IPS-15b (cell line): ENCODE data around the gene MORN1.
A peak's percentile ranks its signal among the peaks of the same experiment; 100 is the strongest.

Experiments used
- H3K27me3 ChIP-seq: one replicate; pipeline ENCODE4 v1.6.1; 2013; ENCODE audit warnings: low read length; ENCODE audit not compliant: control insufficient read depth, insufficient read depth
- H3K36me3 ChIP-seq: one replicate; pipeline ENCODE4 v1.6.1; 2013; ENCODE audit warnings: low read length; ENCODE audit not compliant: control insufficient read depth, insufficient read depth
- H3K4me1 ChIP-seq: one replicate; pipeline ENCODE4 v1.6.1; 2013; ENCODE audit warnings: mild to moderate bottlenecking, low read length; ENCODE audit not compliant: control insufficient read depth, insufficient read depth
- H3K4me3 ChIP-seq: one replicate; pipeline ENCODE4 v1.5.1; 2013; ENCODE audit warnings: low read depth, low read length
- H3K9ac ChIP-seq: one replicate; pipeline ENCODE4 v1.6.1; 2013; ENCODE audit warnings: low read depth, mild to moderate bottlenecking, low read length
- H3K9me3 ChIP-seq: one replicate; pipeline ENCODE4 v1.6.1; 2013; ENCODE audit warnings: mild to moderate bottlenecking, low read length; ENCODE audit not compliant: control insufficient read depth, insufficient read depth

Gene MORN1

DNA sequence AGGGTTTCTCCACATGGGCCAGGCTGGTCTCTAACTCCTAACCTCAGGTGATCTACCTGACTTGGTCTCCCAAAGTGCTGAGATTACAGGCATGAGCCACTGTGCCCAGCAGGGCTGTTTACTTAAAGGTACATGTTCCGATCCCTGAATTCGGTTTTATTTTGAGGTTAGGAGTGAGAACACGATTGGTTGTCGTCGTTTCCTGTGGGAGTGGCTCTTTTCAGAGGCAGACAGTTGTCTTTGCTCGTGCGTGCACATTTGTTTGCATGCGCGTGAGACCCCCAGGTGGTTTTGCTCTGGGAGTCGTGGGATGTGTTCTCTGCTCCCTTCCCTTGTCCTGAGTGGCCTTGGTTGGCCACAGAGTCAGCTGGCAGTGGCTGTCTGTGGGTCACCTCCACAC lies 103.0 kb downstream of the MORN1 start:
- Histone ChIP-seq H3K36me3 (no peaks in the 10 kb centered on the region), H3K4me3 (no peak overlapping the region), H3K9me3 (no peaks in the 10 kb centered on the region), H3K27me3 (no peaks in the 10 kb centered on the region), H3K4me1 (peaks cover 5% of the 10 kb centered on the region), H3K9ac (no peak overlapping the region)

DNA sequence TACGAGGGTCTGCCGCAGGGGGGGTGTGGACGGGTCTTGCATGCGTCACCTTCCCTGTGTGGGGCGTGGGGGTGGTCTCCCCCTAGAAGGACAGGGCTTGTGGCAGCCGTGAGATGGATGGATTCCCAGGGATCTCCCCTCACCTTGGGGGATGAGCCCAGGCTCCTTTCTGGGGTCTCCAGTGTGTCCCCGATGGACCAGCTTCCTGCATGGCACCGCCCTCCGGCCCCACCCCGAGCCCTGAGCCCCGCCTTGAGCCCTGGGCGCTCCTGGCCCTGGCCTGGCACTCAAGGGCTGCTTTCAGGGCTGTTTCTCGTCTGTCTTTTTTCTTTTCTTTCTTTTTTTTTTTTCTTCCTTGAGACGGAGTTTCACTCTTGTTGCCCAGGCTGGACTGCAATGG lies 103.7 kb downstream of the MORN1 start:
- no peak overlapping the region for H3K9ac ChIP-seq
- no peaks in the 10 kb centered on the region for H3K36me3 ChIP-seq
- no peak overlapping the region for H3K4me3 ChIP-seq
- no peaks in the 10 kb centered on the region for H3K9me3 ChIP-seq
- H3K4me1 ChIP-seq = peaks cover 5% of the 10 kb centered on the region
- no peaks in the 10 kb centered on the region for H3K27me3 ChIP-seq

DNA sequence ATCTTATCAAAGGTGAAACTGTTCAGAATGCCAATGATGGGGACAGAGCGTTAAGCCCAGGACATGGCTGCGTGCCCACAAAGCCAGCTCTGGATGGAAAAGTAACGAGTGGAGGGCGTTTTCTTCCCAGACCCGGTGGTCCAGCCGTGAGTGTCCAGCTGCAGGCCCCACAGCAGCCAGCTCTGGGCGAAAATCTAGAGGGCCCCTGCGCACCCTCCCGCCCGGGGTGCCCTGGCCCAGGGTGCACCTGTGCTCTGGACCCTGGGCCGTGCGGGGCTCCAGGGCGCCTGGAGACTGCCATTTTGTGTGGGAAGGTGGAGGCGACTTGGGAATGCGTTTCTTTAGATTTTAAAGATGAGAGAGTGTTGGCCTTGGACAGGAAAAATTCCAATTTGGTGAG lies 104.4 kb downstream of the MORN1 start:
- peaks cover 5% of the 10 kb centered on the region for H3K4me1 ChIP-seq
- H3K9me3 ChIP-seq = no peaks in the 10 kb centered on the region
- H3K36me3 ChIP-seq = no peaks in the 10 kb centered on the region
- no peaks in the 10 kb centered on the region for H3K27me3 ChIP-seq
- no peak overlapping the region for H3K4me3 ChIP-seq
- no peak overlapping the region for H3K9ac ChIP-seq

DNA sequence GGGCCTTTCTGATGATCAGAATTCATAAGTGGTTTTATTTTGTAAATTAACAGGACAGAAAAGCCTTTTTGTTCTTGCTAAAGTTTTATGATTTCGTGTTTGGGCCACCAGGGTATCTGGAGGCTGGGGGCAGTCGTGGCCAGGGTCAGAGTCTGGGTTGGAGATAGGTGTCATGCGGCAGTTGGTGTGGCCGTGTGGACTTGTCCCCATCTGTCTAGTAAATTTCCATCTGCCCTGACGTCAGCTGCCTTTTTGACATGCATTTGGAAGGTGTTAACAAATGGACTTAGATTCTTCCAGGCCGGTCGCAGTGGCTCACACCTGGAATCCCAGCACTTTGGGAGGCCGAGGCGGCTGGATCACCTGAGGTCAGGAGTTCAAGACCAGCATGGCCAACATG lies 106.4 kb downstream of the MORN1 start:
- Histone ChIP-seq H3K27me3 (no peaks in the 10 kb centered on the region), H3K9me3 (no peaks in the 10 kb centered on the region), H3K4me1 (no peaks in the 10 kb centered on the region), H3K36me3 (no peaks in the 10 kb centered on the region), H3K4me3 (no peak overlapping the region), H3K9ac (no peak overlapping the region)

DNA sequence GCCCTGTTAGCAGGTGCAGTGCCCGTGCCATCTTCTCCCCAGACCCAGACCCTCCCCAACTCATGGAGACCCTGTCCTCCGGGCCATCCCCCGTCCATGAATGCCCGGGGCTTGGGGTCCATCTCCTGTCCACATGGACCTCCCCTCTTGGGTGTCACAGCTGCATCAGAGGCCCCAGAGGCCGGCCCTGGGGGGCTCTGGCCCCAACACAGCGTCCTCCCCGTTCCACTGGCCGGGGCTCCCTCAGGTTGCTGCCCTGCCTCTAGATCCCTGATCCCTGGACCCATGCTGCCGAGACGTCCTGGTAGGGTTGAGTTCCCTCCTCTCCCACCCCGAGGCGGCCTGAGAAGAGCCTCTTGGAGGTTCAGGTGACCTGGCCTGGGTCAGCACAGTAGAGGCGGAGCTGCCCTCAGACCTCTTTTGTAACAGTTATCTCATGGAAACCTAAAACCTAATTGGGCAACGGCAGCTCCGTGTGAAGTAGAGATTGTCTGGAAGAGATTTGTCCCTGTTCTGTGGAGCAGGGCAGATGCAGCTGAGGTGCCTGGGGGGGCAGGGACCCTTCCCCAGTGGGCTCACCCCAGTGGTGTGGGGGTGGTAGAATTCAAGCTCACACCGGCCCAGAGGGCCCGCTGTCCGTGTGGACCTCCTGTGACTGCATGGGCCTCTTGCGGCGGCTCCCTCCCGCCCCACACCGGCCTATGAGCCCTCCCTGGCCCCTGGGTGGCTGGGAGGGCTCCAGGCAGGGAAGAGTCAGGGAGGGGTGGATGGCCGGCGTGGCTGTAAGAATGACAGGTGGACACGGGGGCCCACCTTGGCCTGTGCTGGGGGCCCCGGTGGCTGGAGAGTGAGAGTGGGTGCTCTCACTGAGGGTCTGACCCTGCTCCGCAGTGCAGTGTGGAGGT lies 107.1 kb downstream of the MORN1 start:
- no peaks in the 10 kb centered on the region for H3K27me3 ChIP-seq
- no peak overlapping the region for H3K9ac ChIP-seq
- H3K4me1 ChIP-seq = peaks cover 4% of the 10 kb centered on the region
- H3K4me3 ChIP-seq = no peak overlapping the region
- no peaks in the 10 kb centered on the region for H3K36me3 ChIP-seq
- no peaks in the 10 kb centered on the region for H3K9me3 ChIP-seq

DNA sequence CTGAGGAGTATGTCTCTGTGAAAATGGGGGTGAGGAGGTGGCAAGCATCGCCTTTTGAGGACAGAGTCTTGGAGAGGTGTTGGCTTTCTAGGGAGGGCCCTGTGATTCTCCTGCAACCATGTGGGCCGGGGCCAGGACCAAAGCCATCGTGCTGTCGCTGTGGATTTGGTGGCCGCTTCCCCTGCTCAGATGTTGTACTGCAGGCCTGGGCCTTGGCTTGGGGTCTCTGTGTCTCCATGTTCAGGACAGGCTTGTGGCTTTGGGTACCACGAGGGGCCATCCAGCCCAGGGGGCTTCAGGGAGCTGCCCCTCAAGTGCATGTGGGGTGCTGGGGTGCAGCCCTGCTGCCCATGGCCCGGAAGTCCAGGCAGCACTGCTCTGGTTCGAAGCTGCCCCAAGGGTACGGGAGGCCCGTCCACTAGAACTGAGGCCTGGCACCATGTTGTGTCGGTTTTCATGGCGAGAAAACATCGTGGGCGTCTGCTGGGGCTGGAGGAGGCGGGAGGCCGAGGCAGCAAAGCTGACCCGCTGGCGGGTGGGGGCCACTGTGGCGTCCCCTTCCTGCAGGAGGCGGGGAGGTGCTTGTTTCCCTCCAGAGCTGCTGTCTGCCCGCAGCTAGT lies 107.9 kb downstream of the MORN1 start:
- no peak overlapping the region for H3K4me3 ChIP-seq
- no peaks in the 10 kb centered on the region for H3K27me3 ChIP-seq
- H3K36me3 ChIP-seq = no peaks in the 10 kb centered on the region
- no peak overlapping the region for H3K9ac ChIP-seq
- no peaks in the 10 kb centered on the region for H3K9me3 ChIP-seq
- peaks cover 9% of the 10 kb centered on the region for H3K4me1 ChIP-seq

DNA sequence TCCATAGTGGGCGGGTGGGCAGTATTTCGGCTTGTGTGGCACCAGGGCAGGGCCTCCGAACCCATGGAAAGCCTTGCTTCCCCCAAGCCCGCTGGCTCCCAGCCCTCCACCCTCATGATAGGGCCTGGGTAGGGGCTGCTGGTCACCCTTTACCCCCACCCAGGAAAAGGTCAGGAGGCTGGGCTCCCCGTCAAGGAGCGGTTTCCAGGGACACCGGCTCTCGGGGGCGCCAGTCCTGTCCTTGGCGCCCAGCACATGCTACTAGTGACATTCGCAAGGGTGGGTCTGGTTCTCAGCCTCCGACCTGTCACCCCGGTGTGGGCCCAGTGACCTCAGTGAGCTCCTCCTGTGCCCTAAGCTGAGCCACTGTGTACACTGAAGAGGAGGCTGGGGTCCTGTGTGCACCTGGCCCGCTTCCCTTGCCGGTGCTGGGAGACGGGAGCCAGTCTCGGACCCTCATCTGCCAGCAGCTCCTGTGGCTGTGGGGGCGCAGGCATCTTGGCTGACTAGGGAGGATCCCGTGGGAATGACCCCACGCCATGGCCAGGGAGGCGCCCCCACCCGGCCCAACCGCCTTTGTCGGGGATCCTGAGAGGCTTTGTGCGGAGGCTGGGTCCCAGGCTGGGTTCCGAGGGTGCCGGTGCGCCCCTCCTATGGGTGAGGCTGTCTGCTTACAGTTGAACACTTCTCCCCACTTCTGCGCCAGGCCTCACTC lies 108.6 kb downstream of the MORN1 start:
- no peaks in the 10 kb centered on the region for H3K9me3 ChIP-seq
- no peak overlapping the region for H3K9ac ChIP-seq
- H3K4me3 ChIP-seq = no peak overlapping the region
- H3K4me1 ChIP-seq = peaks cover 12% of the 10 kb centered on the region
- H3K36me3 ChIP-seq = peaks cover 2% of the 10 kb centered on the region
- H3K27me3 ChIP-seq = no peaks in the 10 kb centered on the region

DNA sequence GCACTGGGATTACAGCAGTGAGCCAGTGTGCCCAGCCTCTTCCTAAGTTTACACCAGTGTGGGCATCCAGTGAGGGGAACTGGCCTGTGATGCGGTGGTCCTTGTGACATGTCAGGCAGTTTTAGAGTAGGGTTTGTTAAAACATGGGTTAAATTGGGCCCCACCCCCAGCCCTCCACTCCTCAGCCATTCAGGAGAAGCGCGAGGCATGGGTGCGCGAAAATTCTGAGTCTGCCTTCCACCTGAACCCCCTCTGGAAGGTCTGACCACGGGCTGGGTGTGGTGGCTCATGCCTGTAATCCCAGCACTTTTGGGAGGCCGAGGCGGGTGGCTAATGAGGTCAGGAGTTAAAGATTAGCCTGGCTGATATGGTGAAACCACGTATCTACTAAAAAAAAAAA lies 111.5 kb downstream of the MORN1 start:
- H3K36me3 ChIP-seq = peaks cover 7% of the 10 kb centered on the region
- peaks cover 12% of the 10 kb centered on the region for H3K4me1 ChIP-seq
- H3K9me3 ChIP-seq = no peaks in the 10 kb centered on the region
- no peak overlapping the region for H3K9ac ChIP-seq
- no peaks in the 10 kb centered on the region for H3K27me3 ChIP-seq
- H3K4me3 ChIP-seq = no peak overlapping the region

DNA sequence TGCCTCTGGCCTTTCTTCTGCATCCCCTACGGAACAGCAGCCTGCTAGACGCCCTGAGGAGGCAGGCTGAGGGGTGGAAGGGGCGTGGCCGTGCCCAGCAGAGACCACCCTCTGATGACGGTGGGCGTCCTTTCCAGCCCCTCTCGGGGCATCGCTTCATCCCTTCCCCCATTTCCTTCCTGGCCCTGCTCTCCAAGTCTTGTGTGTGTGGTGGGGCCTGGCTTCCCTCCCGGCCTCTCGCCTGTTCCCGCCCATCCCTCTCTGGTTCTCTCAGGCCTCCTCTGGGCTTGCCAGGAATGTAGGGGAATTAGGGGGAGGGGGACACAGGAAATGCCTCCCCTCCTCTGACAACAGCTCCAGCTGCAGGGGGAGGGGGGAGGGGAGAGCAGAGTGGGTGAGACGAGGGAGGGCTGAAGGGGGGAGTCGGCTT lies 112.1 kb downstream of the MORN1 start:
- peak overlapping the region; percentile 47 for H3K9ac ChIP-seq
- peaks cover 9% of the 10 kb centered on the region for H3K36me3 ChIP-seq
- no peaks in the 10 kb centered on the region for H3K27me3 ChIP-seq
- peaks cover 12% of the 10 kb centered on the region for H3K4me1 ChIP-seq
- H3K9me3 ChIP-seq = no peaks in the 10 kb centered on the region
- no peak overlapping the region for H3K4me3 ChIP-seq

DNA sequence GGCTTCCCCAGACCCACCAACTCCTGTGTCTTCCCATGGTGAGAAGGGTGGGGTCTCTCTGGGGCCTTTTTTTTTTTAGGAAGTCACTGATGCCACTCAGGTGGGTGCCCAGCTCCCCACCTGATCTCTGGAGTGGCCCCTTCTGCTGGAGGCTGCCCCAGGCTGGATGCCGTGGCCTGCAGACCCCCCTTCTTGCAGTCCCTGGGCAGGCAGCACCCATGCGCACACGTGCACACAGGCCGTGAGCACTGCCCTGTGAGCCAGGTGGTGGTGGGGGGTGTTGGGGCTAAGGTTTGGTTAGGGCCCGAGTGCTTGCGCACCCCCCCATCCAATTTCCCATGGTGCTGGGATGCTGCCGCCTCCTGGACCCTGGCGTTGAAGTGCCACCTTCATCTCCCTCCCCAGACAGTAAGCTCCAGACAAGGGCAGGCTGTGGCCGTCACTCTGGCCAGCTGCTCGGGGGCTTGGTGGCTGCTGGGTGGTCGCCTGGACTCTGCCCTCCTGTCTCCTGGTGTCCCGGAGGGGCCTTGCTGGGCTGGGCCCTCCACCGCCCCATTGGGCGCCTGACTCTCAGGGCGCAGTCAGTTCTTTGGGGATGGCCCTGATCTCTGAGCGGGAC lies 112.7 kb downstream of the MORN1 start:
- H3K9me3 ChIP-seq = no peaks in the 10 kb centered on the region
- peak overlapping the region; percentile 47 for H3K9ac ChIP-seq
- H3K27me3 ChIP-seq = no peaks in the 10 kb centered on the region
- H3K36me3 ChIP-seq = peaks cover 10% of the 10 kb centered on the region
- H3K4me3 ChIP-seq = no peak overlapping the region
- H3K4me1 ChIP-seq = peaks cover 12% of the 10 kb centered on the region

DNA sequence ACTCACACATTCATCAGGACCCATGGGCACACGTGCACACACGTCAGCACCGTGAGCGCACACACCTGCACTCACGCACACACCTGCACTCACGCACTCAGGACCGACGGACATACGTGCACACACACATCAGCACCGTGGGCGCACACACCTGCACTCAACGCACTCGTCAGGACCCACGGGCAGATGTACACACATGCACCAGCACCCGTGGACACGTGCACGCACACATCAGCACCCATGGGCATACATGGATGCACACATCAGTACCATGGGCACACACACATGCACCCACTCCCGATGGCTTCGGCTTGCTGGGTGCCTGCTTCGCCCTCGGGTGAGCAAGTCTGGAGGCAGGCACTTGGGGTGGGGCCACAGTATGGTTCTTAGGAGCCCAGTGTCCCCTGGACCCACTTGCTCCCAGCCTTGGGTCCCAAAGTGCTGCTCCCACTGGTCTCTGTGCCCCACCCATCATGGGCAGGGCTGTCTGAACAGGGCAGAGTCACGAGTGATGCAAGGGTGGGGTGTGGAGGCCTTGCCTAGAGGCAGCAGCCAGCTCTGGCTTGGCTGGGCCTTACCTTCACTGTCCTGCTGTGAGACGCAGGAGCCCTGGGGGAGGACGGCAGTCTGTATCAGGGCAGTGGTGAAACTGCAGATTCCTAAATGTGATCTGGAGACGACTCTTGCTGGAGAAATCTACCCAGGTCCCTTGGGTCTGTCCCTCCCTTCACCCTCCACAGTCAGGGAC lies 113.4 kb downstream of the MORN1 start:
- Histone ChIP-seq H3K4me3 (no peak overlapping the region), H3K4me1 (peaks cover 12% of the 10 kb centered on the region), H3K27me3 (no peaks in the 10 kb centered on the region), H3K9ac (peak overlapping the region; percentile 49), H3K36me3 (peaks cover 10% of the 10 kb centered on the region), H3K9me3 (no peaks in the 10 kb centered on the region)
